Subcutaneous abdominal adipose tissue (tissue), 5 donors: ENCODE results near the gene PTPN6.

ENCODE experiments used
- H3K27ac ChIP-seq: one replicate; pipeline ENCODE4 v1.7.0; 2013; ENCODE audit warnings: low read depth, mild to moderate bottlenecking, inconsistent platforms, low read length, moderate library complexity
- H3K27me3 ChIP-seq, 5 donors: one replicate each; pipeline ENCODE4 v1.7.0; 2013; ENCODE audit warnings: low read length in 5 of 5, inconsistent platforms in 1 of 5; ENCODE audit not compliant: control insufficient read depth in 5 of 5, insufficient read depth in 4 of 5
- H3K36me3 ChIP-seq, 5 donors: one replicate each; pipeline ENCODE4 v1.7.0; 2013; ENCODE audit warnings: low read length in 5 of 5; ENCODE audit not compliant: control insufficient read depth in 5 of 5, insufficient read depth in 5 of 5
- H3K4me1 ChIP-seq, 5 donors: one replicate each; pipeline ENCODE4 v1.7.0; 2013; ENCODE audit warnings: low read length in 5 of 5, mild to moderate bottlenecking in 3 of 5, moderate library complexity in 1 of 5; ENCODE audit not compliant: control insufficient read depth in 5 of 5, insufficient read depth in 5 of 5
- H3K4me3 ChIP-seq, 5 donors: one replicate each; pipeline ENCODE4 v1.7.0; 2013; ENCODE audit warnings: low read length in 5 of 5, low read depth in 1 of 5
- H3K9ac ChIP-seq, 5 donors: one replicate each; pipeline ENCODE4 v1.7.0; 2013; ENCODE audit warnings: low read length in 5 of 5, mild to moderate bottlenecking in 4 of 5, moderate library complexity in 3 of 5
- H3K9me3 ChIP-seq, 5 donors: one replicate each; pipeline ENCODE4 v1.7.0; 2013; ENCODE audit warnings: low read length in 5 of 5; ENCODE audit not compliant: control insufficient read depth in 5 of 5
- donor health status: healthy.
- donor health status: healthy.
- donor health status: healthy.
- donor health status: healthy.
- donor health status: healthy.

Gene PTPN6

GRCh38 chr12:6941267-6941666, 9.9 kb upstream of the PTPN6 start:
- Histone ChIP-seq H3K27ac (no peak overlapping the region), H3K27me3 (no peaks in the 10 kb centered on the region), H3K4me3 (no peak overlapping the region), H3K9ac (no peak overlapping the region), H3K36me3 (peaks cover 0 to 41% (median 27%) of the 10 kb centered on the region in 5 donors), H3K9me3 (no peaks in the 10 kb centered on the region), H3K4me1 (peaks cover 14 to 72% (median 57%) of the 10 kb centered on the region in 5 donors)

- Histone ChIP-seq H3K27me3 (no peaks in the 10 kb centered on the region), H3K9me3 (no peaks in the 10 kb centered on the region), H3K36me3 (peaks cover 0 to 41% (median 24%) of the 10 kb centered on the region in 5 donors), H3K4me3 (no peak overlapping the region), H3K27ac (no peak overlapping the region), H3K9ac (no peak overlapping the region), H3K4me1 (peaks cover 14 to 75% (median 60%) of the 10 kb centered on the region in 5 donors)
These were observed 9.4 kb upstream of the PTPN6 start for GRCh38 chr12:6941782-6942181.

GRCh38 chr12:6942331-6942665, 8.9 kb upstream of the PTPN6 start:
- H3K9ac ChIP-seq, result no peak overlapping the region
- H3K27me3 ChIP-seq, result no peaks in the 10 kb centered on the region
- H3K9me3 ChIP-seq, result no peaks in the 10 kb centered on the region
- H3K36me3 ChIP-seq, result peaks cover 0 to 40% (median 24%) of the 10 kb centered on the region in 5 donors
- H3K4me3 ChIP-seq, result no peak overlapping the region
- peak overlapping the region; percentile 94 for H3K27ac ChIP-seq
- H3K4me1 ChIP-seq, result peaks cover 14 to 71% (median 58%) of the 10 kb centered on the region in 5 donors

DNA sequence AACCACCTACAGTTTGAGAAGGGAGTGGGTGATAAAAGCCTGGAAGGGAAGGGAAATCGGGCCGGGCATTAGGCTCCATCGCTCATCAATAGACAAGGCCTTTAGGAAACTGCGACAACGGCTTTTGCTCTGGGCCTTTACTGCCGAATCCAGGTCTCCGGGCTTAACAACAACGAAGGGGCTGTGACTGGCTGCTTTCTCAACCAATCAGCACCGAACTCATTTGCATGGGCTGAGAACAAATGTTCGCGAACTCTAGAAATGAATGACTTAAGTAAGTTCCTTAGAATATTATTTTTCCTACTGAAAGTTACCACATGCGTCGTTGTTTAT, 7.8 kb upstream of the PTPN6 start:
- Histone ChIP-seq H3K36me3 (peaks cover 0 to 40% (median 27%) of the 10 kb centered on the region in 5 donors), H3K27me3 (no peaks in the 10 kb centered on the region), H3K27ac (peak overlapping the region; percentile 94), H3K4me1 (peaks cover 11 to 63% (median 48%) of the 10 kb centered on the region in 5 donors), H3K9ac (peak overlapping the region; percentile 48 to 87 (median 79)), H3K4me3 (peak overlapping the region; percentile 28 to 91 (median 75)), H3K9me3 (no peaks in the 10 kb centered on the region)

- peak within 1 kb of the TSS; percentile 79 to 87 (median 84) for H3K9ac ChIP-seq
- no peaks in the 10 kb centered on the region for H3K9me3 ChIP-seq
- peaks cover 0 to 40% (median 27%) of the 10 kb centered on the region in 5 donors for H3K36me3 ChIP-seq
- peak within 1 kb of the TSS; percentile 94 for H3K27ac ChIP-seq
- peaks cover 10 to 58% (median 43%) of the 10 kb centered on the region in 5 donors for H3K4me1 ChIP-seq
- H3K27me3 ChIP-seq, result no peaks in the 10 kb centered on the region
- H3K4me3 ChIP-seq, result peak within 1 kb of the TSS; percentile 68 to 91 (median 77)
These were observed 7.3 kb upstream of the PTPN6 start, which contains the start of the genes C12orf57 and RNU7-1 for GRCh38 chr12:6943722-6944380. Gene C12orf57 (plus strand): TSS chr12:6944022. CDS start chr12:6944122, 100 bp downstream. Gene RNU7-1 (plus strand): TSS chr12:6943816.

GRCh38 chr12:6944381-6945186, 6.6 kb upstream of the PTPN6 start:
- peak overlapping the region; percentile 94 for H3K27ac ChIP-seq
- peak overlapping the region; percentile 68 to 91 (median 77) for H3K4me3 ChIP-seq
- H3K4me1 ChIP-seq, result peaks cover 8 to 54% (median 43%) of the 10 kb centered on the region in 5 donors
- no peaks in the 10 kb centered on the region for H3K9me3 ChIP-seq
- H3K36me3 ChIP-seq, result peaks cover 0 to 33% (median 23%) of the 10 kb centered on the region in 5 donors
- H3K27me3 ChIP-seq, result no peaks in the 10 kb centered on the region
- H3K9ac ChIP-seq, result peak overlapping the region; percentile 79 to 87 (median 84)

GRCh38 chr12:6945613-6946012, 5.5 kb upstream of the PTPN6 start:
- H3K4me3 ChIP-seq, result no peak overlapping the region
- peak overlapping the region in 1 of 5 donors; percentile 41 for H3K9ac ChIP-seq
- H3K4me1 ChIP-seq, result peaks cover 8 to 61% (median 45%) of the 10 kb centered on the region in 5 donors
- peaks cover 0 to 30% (median 20%) of the 10 kb centered on the region in 5 donors for H3K36me3 ChIP-seq
- no peaks in the 10 kb centered on the region for H3K27me3 ChIP-seq
- no peaks in the 10 kb centered on the region for H3K9me3 ChIP-seq
- H3K27ac ChIP-seq, result no peak overlapping the region

GRCh38 chr12:6946033-6946919, 4.9 kb upstream of the PTPN6 start:
- Histone ChIP-seq H3K27ac (no peak overlapping the region), H3K9ac (peak overlapping the region in 2 of 5 donors; percentile 30 to 56), H3K36me3 (peaks cover 0 to 24% (median 14%) of the 10 kb centered on the region in 5 donors), H3K4me1 (peaks cover 10 to 65% (median 40%) of the 10 kb centered on the region in 5 donors), H3K9me3 (no peaks in the 10 kb centered on the region), H3K27me3 (no peaks in the 10 kb centered on the region), H3K4me3 (peak overlapping the region in 2 of 5 donors; percentile 14 to 43)

- H3K9me3 ChIP-seq, result no peaks in the 10 kb centered on the region
- peak overlapping the region in 1 of 5 donors; percentile 30 for H3K9ac ChIP-seq
- peak overlapping the region in 2 of 5 donors; percentile 14 to 43 for H3K4me3 ChIP-seq
- H3K36me3 ChIP-seq, result peaks cover 0 to 18% (median 8%) of the 10 kb centered on the region in 5 donors
- peaks cover 10 to 66% (median 38%) of the 10 kb centered on the region in 5 donors for H3K4me1 ChIP-seq
- no peaks in the 10 kb centered on the region for H3K27me3 ChIP-seq
- H3K27ac ChIP-seq, result no peak overlapping the region
These were observed 4.2 kb upstream of the PTPN6 start for GRCh38 chr12:6946920-6947374.
